Neural progenitor cell (in vitro differentiated cells): ENCODE results near the gene DMWD. TPM values are rescaled to one million over a fixed set of nuclear protein-coding genes. Genes with fewer than 3 reads are reported as not detected.

Source experiments
- DNase-seq: peaks from one replicate; pipeline ENCODE4 v3.0.0-alpha.2; 2016; ENCODE audit warnings: low spot score
- H2AFZ ChIP-seq: fragments of 200-600 bp; sonication (generic); replicated peaks from 2 replicates; pipeline ENCODE4 v1.6.1; 2016; ENCODE audit warnings: antibody characterized with exemption
- H3F3A ChIP-seq: fragments of 200-600 bp; sonication (generic); 2 replicates; pipeline ENCODE4 v1.6.1; 2016; ENCODE audit warnings: antibody characterized with exemption, low read depth
- H3K27ac ChIP-seq: fragments of 200-600 bp; sonication (generic); 2 replicates; pipeline ENCODE4 v1.5.1; 2016; ENCODE audit warnings: mild to moderate bottlenecking
- H3K27me3 ChIP-seq: fragments of 200-600 bp; sonication (generic); 2 replicates; pipeline ENCODE4 v1.6.1; 2016; ENCODE audit warnings: mild to moderate bottlenecking, moderate library complexity
- H3K36me3 ChIP-seq: fragments of 200-600 bp; sonication (generic); 2 replicates; pipeline ENCODE4 v1.5.1; 2016
- H3K4me1 ChIP-seq: fragments of 200-600 bp; sonication (generic); 2 replicates; pipeline ENCODE4 v1.6.1; 2016; ENCODE audit warnings: mixed run types
- H3K4me2 ChIP-seq: fragments of 200-600 bp; sonication (generic); 2 replicates; pipeline ENCODE4 v1.6.1; 2016
- H3K4me3 ChIP-seq: fragments of 200-600 bp; sonication (generic); 2 replicates; pipeline ENCODE4 v1.5.1; 2016
- H3K79me2 ChIP-seq: fragments of 200-600 bp; sonication (generic); 2 replicates; pipeline ENCODE4 v1.6.1; 2016; ENCODE audit warnings: low read depth
- H3K9ac ChIP-seq: fragments of 200-600 bp; sonication (generic); 2 replicates; pipeline ENCODE4 v1.6.1; 2016
- H3K9me3 ChIP-seq: fragments of 200-600 bp; sonication (generic); 2 replicates; pipeline ENCODE4 v1.5.1; 2016; ENCODE audit warnings: low read depth
- H4K20me1 ChIP-seq: fragments of 200-600 bp; sonication (generic); 2 replicates; pipeline ENCODE4 v1.6.1; 2016; ENCODE audit warnings: low read depth
- H3K27ac Mint-ChIP-seq: 3 replicates; pipeline ENCODE4 v1.8.0; 2021; ENCODE audit warnings: mixed read lengths
- H3K27me3 Mint-ChIP-seq: 2 replicates; pipeline ENCODE4 v1.8.0; 2022; ENCODE audit warnings: low read depth, mild to moderate bottlenecking, inconsistent platforms, moderate library complexity, mixed read lengths; ENCODE audit not compliant: insufficient read depth
- H3K36me3 Mint-ChIP-seq: 3 replicates; pipeline ENCODE4 v1.8.0; 2021; ENCODE audit warnings: mixed read lengths
- H3K4me1 Mint-ChIP-seq: 3 replicates; pipeline ENCODE4 v1.8.0; 2021; ENCODE audit warnings: mixed read lengths
- H3K4me3 Mint-ChIP-seq: 3 replicates; pipeline ENCODE4 v1.8.0; 2021; ENCODE audit warnings: mild to moderate bottlenecking, moderate library complexity, mixed read lengths
- H3K9me3 Mint-ChIP-seq: 3 replicates; pipeline ENCODE4 v1.8.0; 2020; ENCODE audit warnings: mixed read lengths
- EZH2 ChIP-seq: fragments of 200-600 bp; sonication (generic); IDR thresholded peaks from 2 replicates; pipeline ENCODE4 v1.6.1; 2017; ENCODE audit warnings: antibody characterized with exemption, mild to moderate bottlenecking, moderate library complexity
- EZH2phosphoT487 ChIP-seq: fragments of 200-600 bp; sonication (generic); IDR thresholded peaks from 2 replicates; pipeline ENCODE4 v1.6.1; 2017; ENCODE audit warnings: antibody characterized with exemption
- total RNA-seq: library from RNA; depleted of rRNA; stranded (reverse); fragments of >200 nt; gene quantifications from 2 replicates; pipeline ENCODE4 v1.2.3, GENCODE V29; 2015; ENCODE audit warnings: low replicate concordance
- TF ChIP-seq, protein P1 (sequence below): fragments of 200-600 bp; sonication (generic); IDR thresholded peaks from 2 replicates; pipeline ENCODE4 v1.5.1; 2017; ENCODE audit warnings: antibody characterized with exemption, mild to moderate bottlenecking

DMWD gene
- total RNA-seq, 1 donor from 2014 or later = 22.8 TPM

GRCh38 chr19:45817725-45818301, 25.2 kb upstream of the DMWD start:
- Histone ChIP-seq H3K36me3 (no peaks in the 10 kb centered on the region), H2AFZ (no peak overlapping the region), H3F3A (peaks cover 48% of the 10 kb centered on the region), H3K9ac (no peak overlapping the region), H3K9me3 (no peaks in the 10 kb centered on the region), H3K79me2 (no peaks in the 10 kb centered on the region), H3K4me1 (peaks cover 23% of the 10 kb centered on the region), H3K27ac (peak overlapping the region; percentile 53), H3K4me3 (no peak overlapping the region), H3K27me3 (peaks cover 12% of the 10 kb centered on the region), H4K20me1 (peaks cover 20% of the 10 kb centered on the region), H3K4me2 (peak overlapping the region; percentile 3)
- peaks cover 11% of the 10 kb centered on the region for H3K4me1 Mint-ChIP-seq
- peaks cover 2% of the 10 kb centered on the region for H3K27me3 Mint-ChIP-seq
- TF ChIP-seq, protein P1, sequence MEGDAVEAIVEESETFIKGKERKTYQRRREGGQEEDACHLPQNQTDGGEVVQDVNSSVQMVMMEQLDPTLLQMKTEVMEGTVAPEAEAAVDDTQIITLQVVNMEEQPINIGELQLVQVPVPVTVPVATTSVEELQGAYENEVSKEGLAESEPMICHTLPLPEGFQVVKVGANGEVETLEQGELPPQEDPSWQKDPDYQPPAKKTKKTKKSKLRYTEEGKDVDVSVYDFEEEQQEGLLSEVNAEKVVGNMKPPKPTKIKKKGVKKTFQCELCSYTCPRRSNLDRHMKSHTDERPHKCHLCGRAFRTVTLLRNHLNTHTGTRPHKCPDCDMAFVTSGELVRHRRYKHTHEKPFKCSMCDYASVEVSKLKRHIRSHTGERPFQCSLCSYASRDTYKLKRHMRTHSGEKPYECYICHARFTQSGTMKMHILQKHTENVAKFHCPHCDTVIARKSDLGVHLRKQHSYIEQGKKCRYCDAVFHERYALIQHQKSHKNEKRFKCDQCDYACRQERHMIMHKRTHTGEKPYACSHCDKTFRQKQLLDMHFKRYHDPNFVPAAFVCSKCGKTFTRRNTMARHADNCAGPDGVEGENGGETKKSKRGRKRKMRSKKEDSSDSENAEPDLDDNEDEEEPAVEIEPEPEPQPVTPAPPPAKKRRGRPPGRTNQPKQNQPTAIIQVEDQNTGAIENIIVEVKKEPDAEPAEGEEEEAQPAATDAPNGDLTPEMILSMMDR = no peak
- no peak for TF ChIP-seq EZH2
- TF ChIP-seq EZH2phosphoT487 = no peak
- DNase-seq = peak; percentile 32
- no peak overlapping the region for H3K27ac Mint-ChIP-seq
- H3K4me3 Mint-ChIP-seq = peak overlapping the region; percentile 75
- H3K9me3 Mint-ChIP-seq = no peaks in the 10 kb centered on the region
- H3K36me3 Mint-ChIP-seq = peaks cover 11% of the 10 kb centered on the region

DNA sequence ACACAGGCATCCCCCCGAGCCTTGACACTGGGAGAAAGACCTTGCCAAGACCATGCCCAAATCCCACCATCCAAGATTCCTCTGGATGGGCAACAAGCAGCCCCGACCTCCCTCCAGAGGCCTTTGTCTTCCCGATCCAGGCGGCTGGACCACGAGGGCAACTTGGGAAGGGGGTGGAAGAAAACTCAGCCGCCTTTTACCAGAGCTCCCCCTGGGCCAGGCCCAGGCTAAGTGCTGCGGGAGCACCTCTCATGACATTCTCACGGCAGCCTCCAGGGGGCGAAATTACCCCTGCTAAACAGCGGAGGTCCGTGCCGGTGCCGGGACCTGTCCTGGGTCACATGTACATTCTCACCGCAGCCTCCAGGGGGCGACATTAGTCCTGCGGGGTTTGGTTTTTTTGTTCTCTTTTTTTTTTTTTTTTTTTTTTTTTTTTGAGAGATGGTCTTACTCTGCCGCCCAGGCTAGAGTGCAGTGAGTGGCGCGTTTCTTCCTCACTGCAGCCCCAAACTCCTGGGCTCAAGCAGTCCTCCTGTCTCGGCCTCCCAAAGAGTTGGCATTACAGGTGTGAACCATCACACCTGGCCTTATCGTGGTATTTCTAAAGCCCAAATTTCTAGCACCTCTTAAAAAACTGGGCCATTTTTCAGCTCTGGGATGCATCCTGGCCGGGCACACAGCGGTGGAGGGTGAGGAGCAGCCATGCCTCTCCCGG, 24.5 kb upstream of the DMWD start:
- Histone ChIP-seq H3K9ac (no peak overlapping the region), H3K4me1 (peaks cover 23% of the 10 kb centered on the region), H3K27me3 (peaks cover 12% of the 10 kb centered on the region), H3K4me2 (peak overlapping the region; percentile 85), H2AFZ (no peak overlapping the region), H3K79me2 (no peaks in the 10 kb centered on the region), H4K20me1 (peaks cover 20% of the 10 kb centered on the region), H3K4me3 (no peak overlapping the region), H3K9me3 (no peaks in the 10 kb centered on the region), H3K36me3 (no peaks in the 10 kb centered on the region), H3F3A (peaks cover 53% of the 10 kb centered on the region), H3K27ac (peak overlapping the region; percentile 53)
- Mint-ChIP-seq H3K4me1 (peaks cover 11% of the 10 kb centered on the region), H3K9me3 (no peaks in the 10 kb centered on the region), H3K27me3 (peaks cover 4% of the 10 kb centered on the region), H3K36me3 (peaks cover 11% of the 10 kb centered on the region), H3K27ac (peak overlapping the region; percentile 25), H3K4me3 (peak overlapping the region; percentile 75)
- TF ChIP-seq, protein P1 = peak; percentile 94
- TF ChIP-seq EZH2 (no peak), EZH2phosphoT487 (no peak)
- DNase-seq = peak; percentile 97

DNA sequence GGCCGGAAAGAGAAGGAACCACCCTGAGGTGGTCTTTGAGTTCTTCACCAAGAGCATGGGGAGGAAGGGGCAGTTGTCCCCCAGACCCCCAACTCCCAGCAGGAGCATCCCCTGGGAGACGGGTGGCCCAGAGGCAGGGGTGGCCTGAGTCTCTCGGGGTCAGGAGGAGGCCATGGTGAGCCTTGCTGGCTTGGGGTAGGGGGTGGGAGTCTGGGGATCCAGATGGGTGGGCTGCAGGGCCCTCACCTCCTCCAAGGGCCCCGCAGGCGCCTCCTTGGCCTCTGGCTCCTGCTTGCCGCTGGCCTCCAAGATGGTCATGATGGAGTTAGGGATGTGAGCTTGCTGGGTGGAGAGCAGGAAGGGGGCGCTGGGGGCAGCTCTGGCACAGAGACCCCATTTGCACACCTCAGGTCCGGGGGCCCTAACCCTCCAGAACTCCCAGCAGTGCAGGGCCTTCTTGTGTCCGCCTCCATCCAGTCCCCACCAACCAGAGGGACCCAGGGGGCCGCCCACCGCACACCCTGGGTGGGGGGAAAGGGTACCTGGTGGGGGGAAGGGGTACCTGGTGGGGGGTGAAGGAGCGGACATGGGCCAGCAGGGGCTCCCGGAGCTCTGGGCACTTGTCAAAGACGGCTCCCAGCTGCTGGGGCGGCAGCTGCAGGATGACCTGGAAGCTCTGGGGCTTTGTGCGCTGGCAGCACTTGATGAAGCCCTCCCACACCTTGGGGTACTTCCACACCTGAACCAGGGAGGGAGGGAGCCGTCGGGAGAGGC, 23.8 kb upstream of the DMWD start:
- no peak overlapping the region for H3K27ac Mint-ChIP-seq
- Histone ChIP-seq H2AFZ (no peak overlapping the region), H3K36me3 (no peaks in the 10 kb centered on the region), H3K4me2 (peak overlapping the region; percentile 85), H3K79me2 (no peaks in the 10 kb centered on the region), H3F3A (peaks cover 56% of the 10 kb centered on the region), H3K4me3 (peak overlapping the region; percentile 44), H3K9ac (no peak overlapping the region), H4K20me1 (peaks cover 20% of the 10 kb centered on the region), H3K9me3 (no peaks in the 10 kb centered on the region), H3K27ac (no peak overlapping the region), H3K4me1 (peaks cover 23% of the 10 kb centered on the region), H3K27me3 (peaks cover 12% of the 10 kb centered on the region)
- peaks cover 4% of the 10 kb centered on the region for H3K27me3 Mint-ChIP-seq
- peak overlapping the region; percentile 91 for H3K4me3 Mint-ChIP-seq
- peak; percentile 14 for DNase-seq
- no peaks in the 10 kb centered on the region for H3K9me3 Mint-ChIP-seq
- peaks cover 11% of the 10 kb centered on the region for H3K36me3 Mint-ChIP-seq
- H3K4me1 Mint-ChIP-seq = peaks cover 11% of the 10 kb centered on the region
- TF ChIP-seq, protein P1 = no peak
- TF ChIP-seq EZH2 (no peak), EZH2phosphoT487 (no peak)
